ENCODE data around the gene TCP11X2. TPM values are rescaled to one million over a fixed set of nuclear protein-coding genes. Genes with fewer than 3 reads are reported as not detected.
"Not testable (repeated sequence)": the region's sequence is repeated elsewhere in the genome, so short reads cannot be mapped to it uniquely, and the experiment has no call there.

Gene TCP11X2
- polyA plus RNA-seq, 1 experiment: not detected

DNA sequence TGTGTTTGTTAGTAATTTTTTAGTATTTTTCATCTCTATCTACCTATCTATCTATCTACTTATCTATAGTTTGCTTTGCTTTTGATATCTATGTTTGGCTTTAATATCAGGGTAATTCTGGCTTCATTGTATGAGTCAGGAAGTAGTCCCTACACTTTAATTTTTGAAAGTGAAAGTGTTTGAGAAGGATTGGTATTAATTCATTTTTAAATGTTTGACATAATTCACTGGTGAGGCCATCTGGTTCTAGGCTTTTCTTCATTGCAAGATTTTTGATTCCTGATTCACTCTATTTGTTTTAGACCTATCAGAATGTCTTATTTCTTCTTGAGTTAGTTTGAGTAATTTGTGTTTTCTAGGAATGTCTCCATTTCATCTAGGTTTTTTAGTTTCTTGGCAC is 20.2 kb upstream of the TCP11X2 start:
- no peak for DNase-seq (ENCODE audit: low read depth)
- TF ChIP-seq, protein P1, sequence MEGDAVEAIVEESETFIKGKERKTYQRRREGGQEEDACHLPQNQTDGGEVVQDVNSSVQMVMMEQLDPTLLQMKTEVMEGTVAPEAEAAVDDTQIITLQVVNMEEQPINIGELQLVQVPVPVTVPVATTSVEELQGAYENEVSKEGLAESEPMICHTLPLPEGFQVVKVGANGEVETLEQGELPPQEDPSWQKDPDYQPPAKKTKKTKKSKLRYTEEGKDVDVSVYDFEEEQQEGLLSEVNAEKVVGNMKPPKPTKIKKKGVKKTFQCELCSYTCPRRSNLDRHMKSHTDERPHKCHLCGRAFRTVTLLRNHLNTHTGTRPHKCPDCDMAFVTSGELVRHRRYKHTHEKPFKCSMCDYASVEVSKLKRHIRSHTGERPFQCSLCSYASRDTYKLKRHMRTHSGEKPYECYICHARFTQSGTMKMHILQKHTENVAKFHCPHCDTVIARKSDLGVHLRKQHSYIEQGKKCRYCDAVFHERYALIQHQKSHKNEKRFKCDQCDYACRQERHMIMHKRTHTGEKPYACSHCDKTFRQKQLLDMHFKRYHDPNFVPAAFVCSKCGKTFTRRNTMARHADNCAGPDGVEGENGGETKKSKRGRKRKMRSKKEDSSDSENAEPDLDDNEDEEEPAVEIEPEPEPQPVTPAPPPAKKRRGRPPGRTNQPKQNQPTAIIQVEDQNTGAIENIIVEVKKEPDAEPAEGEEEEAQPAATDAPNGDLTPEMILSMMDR (IDR thresholded peaks at IDR 0.05; ENCODE audit: insufficient read depth, low read depth, low read length): no peak
- ChIA-PET CTCF (no interaction called here), POLR2A (no interaction called here)
- H3K4me3 ChIP-seq (ENCODE audit: low read depth, low read length): no peak overlapping the region
- H3K36me3 ChIP-seq (ENCODE audit: control insufficient read depth, insufficient read depth, low read length): no peaks in the 10 kb centered on the region
- H3K27me3 ChIP-seq (ENCODE audit: control insufficient read depth, insufficient read depth, low read length): no peaks in the 10 kb centered on the region

DNA sequence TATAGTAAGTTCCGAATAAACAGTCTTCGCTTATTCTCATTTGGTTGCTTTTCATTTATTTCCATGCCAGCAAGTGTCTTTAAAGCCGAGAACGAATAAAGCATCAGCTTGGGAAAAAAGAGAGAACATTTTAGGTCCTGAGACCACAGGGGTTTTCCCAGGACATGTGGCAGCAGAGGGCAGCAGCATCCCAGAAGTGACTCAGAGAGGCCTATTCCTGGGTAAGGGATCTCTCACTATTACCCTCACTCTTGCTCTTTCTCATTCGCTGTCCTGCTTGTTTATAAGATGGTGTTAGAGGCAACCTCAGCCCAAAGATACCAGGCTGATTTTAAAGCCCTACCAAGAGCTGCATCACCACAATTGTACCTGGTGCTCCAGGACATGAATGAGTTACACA is 7.2 kb upstream of the TCP11X2 start:
- H3K4me3 ChIP-seq (ENCODE audit: low read depth, low read length); DNase-seq (ENCODE audit: low read depth); H3K27me3 ChIP-seq (ENCODE audit: control insufficient read depth, insufficient read depth, low read length); CTCF ChIA-PET; POLR2A ChIA-PET; H3K36me3 ChIP-seq (ENCODE audit: control insufficient read depth, insufficient read depth, low read length): not testable (repeated sequence)

DNA sequence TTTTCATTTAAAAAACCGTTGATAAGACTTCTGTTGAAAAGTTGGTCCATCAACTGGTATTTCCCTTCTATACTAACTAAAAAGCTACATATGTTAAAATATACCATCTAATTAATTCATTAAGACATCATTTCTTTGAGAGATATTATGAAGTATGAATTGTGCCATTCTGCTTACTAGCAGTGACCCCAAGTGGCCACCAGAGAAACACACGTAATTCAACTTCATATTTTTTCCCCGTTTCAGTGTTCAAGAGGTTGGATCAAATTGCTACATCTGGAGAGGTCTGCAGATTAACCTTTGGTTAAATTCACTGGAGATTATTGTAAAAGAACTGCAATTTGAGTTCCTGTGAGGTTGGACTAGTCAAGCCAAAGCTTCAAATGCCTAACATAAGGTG is 1.4 kb downstream of the TCP11X2 start:
- DNase-seq (ENCODE audit: low read depth); H3K4me3 ChIP-seq (ENCODE audit: low read depth, low read length); CTCF ChIA-PET; H3K36me3 ChIP-seq (ENCODE audit: control insufficient read depth, insufficient read depth, low read length); POLR2A ChIA-PET; H3K27me3 ChIP-seq (ENCODE audit: control insufficient read depth, insufficient read depth, low read length): not testable (repeated sequence)

DNA sequence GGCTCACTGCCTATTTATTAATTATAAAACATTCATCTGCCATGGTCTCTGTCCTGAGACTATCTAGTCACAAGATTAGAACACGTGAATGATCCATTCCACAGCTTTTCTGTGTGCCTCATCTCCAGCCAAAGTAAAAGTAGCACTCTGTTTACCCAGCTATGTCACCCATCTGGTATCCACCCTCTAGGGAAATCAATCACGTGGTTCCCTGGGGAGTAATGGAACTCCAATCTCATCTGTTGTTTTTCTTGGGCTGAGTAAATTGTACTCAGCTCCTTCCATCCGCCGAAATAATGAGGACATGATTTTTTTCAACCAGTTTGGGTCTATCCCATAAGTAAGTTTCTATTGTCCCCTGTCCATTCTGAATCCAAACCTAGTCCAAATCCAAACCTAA is 13.0 kb downstream of the TCP11X2 start:
- H3K36me3 ChIP-seq (ENCODE audit: control insufficient read depth, insufficient read depth, low read length); CTCF ChIA-PET; H3K27me3 ChIP-seq (ENCODE audit: control insufficient read depth, insufficient read depth, low read length); DNase-seq (ENCODE audit: low read depth); POLR2A ChIA-PET; H3K4me3 ChIP-seq (ENCODE audit: low read depth, low read length): not testable (repeated sequence)

DNA sequence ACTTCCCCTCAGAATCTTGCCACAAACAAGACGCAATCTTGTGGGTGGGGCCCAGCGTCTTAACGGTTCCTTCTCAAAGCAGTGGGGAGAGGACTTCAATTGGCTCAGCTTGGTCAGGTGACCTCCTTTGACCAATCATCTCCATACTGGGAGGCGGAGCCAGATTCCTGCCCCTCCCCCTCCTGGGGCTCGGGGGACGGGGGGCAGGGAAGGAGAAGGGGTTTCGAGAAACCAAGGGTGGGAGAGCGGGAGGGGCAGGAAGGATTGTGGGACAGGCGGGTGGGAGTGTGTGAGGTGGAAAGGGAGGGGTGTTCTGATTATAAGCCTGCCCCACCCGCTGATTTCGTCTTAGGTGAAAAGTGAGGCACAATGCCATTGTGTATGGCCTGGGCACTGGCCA is 31.7 kb downstream of the TCP11X2 start, which contains the start of gene NXF2B:
Gene NXF2B (minus strand): TSS at position 101 of the 400 bp plus-strand sequence. CDS start 59,972 bp downstream, outside the sequence.
- DNase-seq (ENCODE audit: low read depth); H3K36me3 ChIP-seq (ENCODE audit: control insufficient read depth, insufficient read depth, low read length); H3K4me3 ChIP-seq (ENCODE audit: low read depth, low read length); H3K27me3 ChIP-seq (ENCODE audit: control insufficient read depth, insufficient read depth, low read length); CTCF ChIA-PET; POLR2A ChIA-PET: not testable (repeated sequence)

DNA sequence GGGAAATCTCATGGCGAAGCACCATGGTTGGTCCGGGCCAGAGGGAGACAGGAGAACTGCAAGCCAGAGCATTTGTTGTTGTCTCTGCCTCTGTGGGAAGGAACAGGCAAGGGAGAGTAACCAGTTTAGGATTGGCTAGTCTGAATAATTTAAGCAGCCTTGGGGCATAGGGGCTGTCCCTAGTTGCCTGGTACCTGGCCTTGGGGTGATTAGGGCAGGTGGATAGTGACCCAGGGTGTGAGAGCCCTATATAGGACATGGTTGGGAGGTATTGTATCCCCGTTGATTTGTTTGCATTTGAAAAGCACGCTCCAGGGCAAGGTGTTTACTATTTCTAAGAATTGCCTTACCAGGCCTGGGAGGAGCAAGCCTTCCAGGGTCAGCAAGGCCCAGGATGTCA is 57.1 kb downstream of the TCP11X2 start:
- POLR2A ChIA-PET; H3K36me3 ChIP-seq (ENCODE audit: control insufficient read depth, insufficient read depth, low read length); H3K4me3 ChIP-seq (ENCODE audit: low read depth, low read length); H3K27me3 ChIP-seq (ENCODE audit: control insufficient read depth, insufficient read depth, low read length); CTCF ChIA-PET; DNase-seq (ENCODE audit: low read depth): not testable (repeated sequence)

Other genes starting within 250 kb of the TCP11X2 start
- not detected in 2 replicates for gene NXF2, start 224.6 kb downstream of the TCP11X2 start, polyA plus RNA-seq (2011; rRNA removed)
- not detected in 2 replicates for gene NXF2B, start 31.8 kb downstream of the TCP11X2 start, polyA plus RNA-seq (2011; rRNA removed)
- gene TMSB15A, start 44.9 kb upstream of the TCP11X2 start, polyA plus RNA-seq (2011; rRNA removed): 3.0 and 6.3 TPM in 2 replicates
- gene ARMCX5, start 127.7 kb upstream of the TCP11X2 start, polyA plus RNA-seq (2011; rRNA removed): 11.8 and 14.3 TPM in 2 replicates
- gene GPRASP1, start 179.7 kb upstream of the TCP11X2 start, polyA plus RNA-seq (2011; rRNA removed): 0.60 and 1.2 TPM in 2 replicates
- 5.8 and 8.7 TPM in 2 replicates for gene GPRASP2, start 240.6 kb upstream of the TCP11X2 start, polyA plus RNA-seq (2011; rRNA removed)
- gene GPRASP3, start 248.9 kb upstream of the TCP11X2 start, polyA plus RNA-seq (2011; rRNA removed): 1.9 and 3.2 TPM in 2 replicates